ENCODE measurements around the gene USP46. TPM values are rescaled to one million over a fixed set of nuclear protein-coding genes. Genes with fewer than 3 reads are reported as not detected.

Gene USP46
- total and polyA plus RNA-seq, 2 of the 13 experiments (the other 11 are each of a cell fraction or from before 2014, with no cell fraction given) = 4.7 to 17.4 TPM

DNA sequence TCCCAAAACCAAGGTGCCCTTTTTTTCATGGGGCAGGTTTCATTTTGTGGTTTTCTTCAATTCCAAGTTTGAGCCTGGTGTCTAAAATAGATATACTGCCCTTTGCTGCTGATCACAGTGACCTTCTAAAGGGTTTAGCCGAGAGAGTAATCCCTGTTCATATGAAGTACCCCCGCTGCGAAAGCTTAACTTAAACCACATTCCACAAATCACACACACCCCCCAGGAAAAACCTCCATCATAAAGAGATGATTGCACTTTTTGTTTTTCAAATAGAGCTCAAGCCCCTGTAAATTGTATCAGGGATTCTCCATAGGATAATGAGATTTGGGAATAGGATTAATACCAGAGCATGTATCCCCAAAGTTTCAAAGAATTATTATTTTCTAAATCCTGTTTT lies 90.8 kb downstream of the USP46 start:
- CTCF ChIA-PET (ENCODE audit: low intra/inter-chr PET ratio, low total read pairs) = no interaction called here
- no peaks in the 10 kb centered on the region for H3K9me3 ChIP-seq (ENCODE audit: low read length)
- H4K20me1 ChIP-seq (ENCODE audit: insufficient read depth, low read length) = no peaks in the 10 kb centered on the region
- intact Hi-C loops (cut with micrococcal nuclease; ENCODE audit: unreplicated experiment) = no loop called here
- H2AFZ ChIP-seq (ENCODE audit: low read length) = no peak overlapping the region
- H3K4me1 ChIP-seq (ENCODE audit: insufficient read depth, low read length) = no peaks in the 10 kb centered on the region
- no peak overlapping the region for H3K4me3 ChIP-seq (replicated peaks in 1 of 3; ENCODE audit: insufficient read depth in 1 of 3, low read depth in 2 of 3, low read length in 3 of 3)
- no peak overlapping the region for H3K27ac ChIP-seq (ENCODE audit: extremely low read length, insufficient read depth, low read length)
- H3K27me3 ChIP-seq (ENCODE audit: control insufficient read depth in 1 of 2, insufficient read depth in 2 of 2, low read length in 2 of 2) = no peaks in the 10 kb centered on the region
- in situ Hi-C loops (cut with HindIII; ENCODE audit: extremely low pct_ligation_motif_present, low pct_unique_long_range_greater_than_20kb) = no loop called here
- 0% methylated on average over 3 of the region's 3 CpGs for WGBS (ENCODE audit: low lambda C conversion rate)
- TF ChIP-seq, protein P1, sequence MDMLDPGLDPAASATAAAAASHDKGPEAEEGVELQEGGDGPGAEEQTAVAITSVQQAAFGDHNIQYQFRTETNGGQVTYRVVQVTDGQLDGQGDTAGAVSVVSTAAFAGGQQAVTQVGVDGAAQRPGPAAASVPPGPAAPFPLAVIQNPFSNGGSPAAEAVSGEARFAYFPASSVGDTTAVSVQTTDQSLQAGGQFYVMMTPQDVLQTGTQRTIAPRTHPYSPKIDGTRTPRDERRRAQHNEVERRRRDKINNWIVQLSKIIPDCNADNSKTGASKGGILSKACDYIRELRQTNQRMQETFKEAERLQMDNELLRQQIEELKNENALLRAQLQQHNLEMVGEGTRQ (IDR thresholded peaks at IDR 0.05; ENCODE audit: low read depth, low read length) = no peak
- TF ChIP-seq, protein P1 (CRISPR knock-in tag; IDR thresholded peaks at IDR 0.05; ENCODE audit: borderline replicate concordance) = no peak
- TF ChIP-seq, protein P2, sequence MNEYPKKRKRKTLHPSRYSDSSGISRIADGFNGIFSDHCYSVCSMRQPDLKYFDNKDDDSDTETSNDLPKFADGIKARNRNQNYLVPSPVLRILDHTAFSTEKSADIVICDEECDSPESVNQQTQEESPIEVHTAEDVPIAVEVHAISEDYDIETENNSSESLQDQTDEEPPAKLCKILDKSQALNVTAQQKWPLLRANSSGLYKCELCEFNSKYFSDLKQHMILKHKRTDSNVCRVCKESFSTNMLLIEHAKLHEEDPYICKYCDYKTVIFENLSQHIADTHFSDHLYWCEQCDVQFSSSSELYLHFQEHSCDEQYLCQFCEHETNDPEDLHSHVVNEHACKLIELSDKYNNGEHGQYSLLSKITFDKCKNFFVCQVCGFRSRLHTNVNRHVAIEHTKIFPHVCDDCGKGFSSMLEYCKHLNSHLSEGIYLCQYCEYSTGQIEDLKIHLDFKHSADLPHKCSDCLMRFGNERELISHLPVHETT (CRISPR knock-in tag; conservative IDR thresholded peaks at IDR 0.05) = no peak
- TF ChIP-seq ZNF883 (CRISPR knock-in tag; IDR thresholded peaks at IDR 0.05; ENCODE audit: not compliant biosample characterization) (no peak), ZFP82 (CRISPR knock-in tag; IDR thresholded peaks at IDR 0.05; ENCODE audit: borderline replicate concordance) (no peak), KAT7 (CRISPR knock-in tag; IDR thresholded peaks at IDR 0.05; ENCODE audit: borderline replicate concordance) (no peak), ZNF776 (CRISPR knock-in tag; IDR thresholded peaks at IDR 0.05) (no peak), ZNF644 (CRISPR knock-in tag; IDR thresholded peaks at IDR 0.05; ENCODE audit: low read depth) (no peak), RFX5 (IDR thresholded peaks at IDR 0.05; ENCODE audit: low read depth, low read length) (no peak), HNRNPL (IDR thresholded peaks at IDR 0.05; ENCODE audit: low read depth, low read length) (no peak)
- TF ChIP-seq, protein P3, sequence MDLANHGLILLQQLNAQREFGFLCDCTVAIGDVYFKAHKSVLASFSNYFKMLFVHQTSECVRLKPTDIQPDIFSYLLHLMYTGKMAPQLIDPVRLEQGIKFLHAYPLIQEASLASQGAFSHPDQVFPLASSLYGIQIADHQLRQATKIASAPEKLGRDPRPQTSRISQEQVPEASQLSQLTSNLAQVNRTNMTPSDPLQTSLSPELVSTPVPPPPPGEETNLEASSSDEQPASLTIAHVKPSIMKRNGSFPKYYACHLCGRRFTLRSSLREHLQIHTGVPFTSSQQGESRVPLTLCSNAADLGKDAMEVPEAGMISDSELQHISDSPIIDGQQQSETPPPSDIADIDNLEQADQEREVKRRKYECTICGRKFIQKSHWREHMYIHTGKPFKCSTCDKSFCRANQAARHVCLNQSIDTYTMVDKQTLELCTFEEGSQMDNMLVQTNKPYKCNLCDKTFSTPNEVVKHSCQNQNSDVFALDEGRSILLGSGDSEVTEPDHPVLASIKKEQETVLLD (CRISPR knock-in tag; IDR thresholded peaks at IDR 0.05; ENCODE audit: low read depth) = no peak
- FAIRE-seq (no peak), ATAC-seq (no peak), DNase-seq (ENCODE audit: low spot score) (no peak)
- H3K4me2 ChIP-seq (ENCODE audit: low read depth, low read length) = no peak overlapping the region
- POLR2A ChIA-PET = no interaction called here
- H3K9ac ChIP-seq (ENCODE audit: insufficient read depth, low read depth, low read length) = no peak overlapping the region
- no peaks in the 10 kb centered on the region for H3K79me2 ChIP-seq (ENCODE audit: insufficient read depth, low read length)
- BruUV-seq (replicated peaks) = no TSS peak
- H3K36me3 ChIP-seq (replicated peaks in 1 of 2; ENCODE audit: control insufficient read depth in 1 of 2, insufficient read depth in 2 of 2, low read length in 2 of 2) = no peaks in the 10 kb centered on the region

Data from HepG2 (cell line).